ENCODE data around the gene ZNF609.

- TF ChIP-seq, protein P1, sequence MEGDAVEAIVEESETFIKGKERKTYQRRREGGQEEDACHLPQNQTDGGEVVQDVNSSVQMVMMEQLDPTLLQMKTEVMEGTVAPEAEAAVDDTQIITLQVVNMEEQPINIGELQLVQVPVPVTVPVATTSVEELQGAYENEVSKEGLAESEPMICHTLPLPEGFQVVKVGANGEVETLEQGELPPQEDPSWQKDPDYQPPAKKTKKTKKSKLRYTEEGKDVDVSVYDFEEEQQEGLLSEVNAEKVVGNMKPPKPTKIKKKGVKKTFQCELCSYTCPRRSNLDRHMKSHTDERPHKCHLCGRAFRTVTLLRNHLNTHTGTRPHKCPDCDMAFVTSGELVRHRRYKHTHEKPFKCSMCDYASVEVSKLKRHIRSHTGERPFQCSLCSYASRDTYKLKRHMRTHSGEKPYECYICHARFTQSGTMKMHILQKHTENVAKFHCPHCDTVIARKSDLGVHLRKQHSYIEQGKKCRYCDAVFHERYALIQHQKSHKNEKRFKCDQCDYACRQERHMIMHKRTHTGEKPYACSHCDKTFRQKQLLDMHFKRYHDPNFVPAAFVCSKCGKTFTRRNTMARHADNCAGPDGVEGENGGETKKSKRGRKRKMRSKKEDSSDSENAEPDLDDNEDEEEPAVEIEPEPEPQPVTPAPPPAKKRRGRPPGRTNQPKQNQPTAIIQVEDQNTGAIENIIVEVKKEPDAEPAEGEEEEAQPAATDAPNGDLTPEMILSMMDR (IDR thresholded peaks at IDR 0.05): no peak
- no peak for TF ChIP-seq POLR2A (IDR thresholded peaks at IDR 0.05)
These were observed 43.3 kb downstream of the ZNF609 start for GRCh38 chr15:64503640-64504039.
